Coronary artery (tissue), 2 donors: ENCODE measurements around the gene ALS2CL.

ENCODE experiments used
- DNase-seq: peaks from one replicate; pipeline ENCODE4 v3.0.0-alpha.2; 2017; ENCODE audit warnings: low spot score
- H3K27ac ChIP-seq, 2 donors: fragments of 200-600 bp; sonication (generic); one replicate each; pipeline ENCODE4 v1.5.1; 2016 to 2019
- H3K4me3 ChIP-seq: fragments of 200-600 bp; sonication (generic); 2 replicates; pipeline ENCODE4 v1.5.1; 2016; ENCODE audit warnings: mild to moderate bottlenecking, moderate library complexity
- CTCF ChIP-seq: fragments of 200-600 bp; sonication (generic); IDR thresholded peaks from one replicate; pipeline ENCODE4 v1.5.1; 2019; ENCODE audit warnings: antibody characterized with exemption

Gene ALS2CL

GRCh38 chr3:46670000-46670890, 23.2 kb downstream of the ALS2CL start:
- Histone ChIP-seq H3K4me3 (no peak overlapping the region), H3K27ac (no peak overlapping the region)
- DNase-seq: peak; percentile 64
- TF ChIP-seq CTCF: no peak

DNA sequence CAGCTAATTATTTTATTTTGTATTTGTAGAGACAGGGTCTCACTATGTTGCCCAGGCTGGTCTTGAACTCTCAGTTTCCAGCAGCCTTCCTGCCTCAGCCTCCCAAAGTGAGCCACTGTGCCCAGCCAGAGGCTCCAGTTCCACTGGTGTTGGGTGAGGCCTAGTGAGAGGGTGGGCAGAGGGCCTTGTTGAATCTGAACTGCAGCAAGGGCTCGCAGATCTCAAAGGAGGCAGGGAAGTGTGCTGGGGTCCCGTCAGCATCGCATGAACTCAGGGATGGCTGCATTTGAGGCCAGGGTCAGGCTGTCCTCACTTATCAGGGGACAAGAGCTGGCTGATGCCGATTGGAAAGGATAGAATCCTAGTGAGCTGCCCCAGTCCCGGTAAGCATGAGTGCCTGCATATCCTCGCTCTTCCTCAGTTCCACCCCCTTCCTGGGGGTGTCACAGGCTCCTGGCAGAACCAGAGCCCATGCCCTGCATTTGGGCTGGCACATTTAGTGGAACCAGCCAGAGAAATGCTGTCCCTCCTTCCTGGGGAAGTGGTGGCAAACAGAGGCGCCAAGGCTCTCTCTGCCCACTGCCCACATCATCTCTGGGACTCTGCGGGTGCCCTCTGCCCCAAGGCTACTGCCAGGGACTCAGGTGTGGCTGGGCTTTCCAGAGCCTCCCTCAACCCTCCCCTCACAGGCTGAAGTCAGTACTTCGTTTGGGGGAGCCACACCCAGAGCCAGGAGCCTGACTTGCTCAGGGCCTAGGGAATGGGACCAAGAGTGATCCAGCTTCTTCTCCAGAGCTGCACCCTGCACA, 24.1 kb downstream of the ALS2CL start:
- no peak for TF ChIP-seq CTCF
- peak; percentile 52 for DNase-seq
- no peak overlapping the region for H3K27ac ChIP-seq
- H3K4me3 ChIP-seq: no peak overlapping the region

GRCh38 chr3:46668591-46668990, 24.9 kb downstream of the ALS2CL start:
- no peak for TF ChIP-seq CTCF
- DNase-seq: peak; percentile 67
- H3K27ac ChIP-seq: no peak overlapping the region
- H3K4me3 ChIP-seq: no peak overlapping the region

DNA sequence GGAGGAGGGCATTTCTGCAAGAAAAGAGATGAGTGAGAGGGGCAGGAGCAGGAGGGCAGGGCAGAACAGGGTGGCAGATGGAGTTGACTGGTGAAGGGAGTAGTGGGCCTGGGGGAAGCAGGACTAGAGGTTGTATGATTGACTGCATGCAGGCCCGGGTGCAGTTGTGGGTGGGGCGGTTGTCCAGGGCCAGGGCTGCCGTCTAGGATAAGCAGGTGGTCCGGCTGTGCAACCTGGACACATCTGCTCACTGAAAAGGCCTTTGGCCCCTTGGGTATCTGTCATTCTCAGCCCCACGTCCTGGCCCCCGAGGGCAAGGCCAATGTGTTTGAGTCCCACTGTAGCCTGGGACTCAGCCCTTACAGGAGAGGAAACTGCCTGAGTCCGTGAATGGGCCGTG, 25.4 kb downstream of the ALS2CL start:
- Histone ChIP-seq H3K4me3 (no peak overlapping the region), H3K27ac (no peak overlapping the region)
- TF ChIP-seq CTCF: no peak
- no peak for DNase-seq

DNA sequence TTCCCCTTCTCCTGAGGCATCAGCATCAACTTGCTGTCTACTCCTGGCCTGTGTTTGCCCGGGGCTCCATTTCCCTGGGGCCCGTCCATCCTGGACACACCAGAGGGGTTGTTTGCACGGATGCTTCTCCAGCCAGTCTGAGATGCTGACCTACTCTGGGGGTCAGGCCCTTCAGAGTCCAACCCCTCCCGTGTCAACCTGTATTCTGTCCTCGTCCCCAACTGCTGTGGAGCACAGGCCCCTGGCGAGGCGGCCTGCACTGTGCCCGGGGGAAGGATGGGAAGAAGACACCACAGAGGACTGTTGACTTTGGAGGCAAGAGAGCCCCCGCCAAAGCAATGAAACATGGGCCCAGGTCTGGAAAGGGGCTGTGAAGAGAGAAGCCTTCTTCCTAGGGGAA, 25.8 kb downstream of the ALS2CL start:
- DNase-seq: peak; percentile 58
- H3K4me3 ChIP-seq: no peak overlapping the region
- no peak overlapping the region for H3K27ac ChIP-seq
- no peak for TF ChIP-seq CTCF

DNA sequence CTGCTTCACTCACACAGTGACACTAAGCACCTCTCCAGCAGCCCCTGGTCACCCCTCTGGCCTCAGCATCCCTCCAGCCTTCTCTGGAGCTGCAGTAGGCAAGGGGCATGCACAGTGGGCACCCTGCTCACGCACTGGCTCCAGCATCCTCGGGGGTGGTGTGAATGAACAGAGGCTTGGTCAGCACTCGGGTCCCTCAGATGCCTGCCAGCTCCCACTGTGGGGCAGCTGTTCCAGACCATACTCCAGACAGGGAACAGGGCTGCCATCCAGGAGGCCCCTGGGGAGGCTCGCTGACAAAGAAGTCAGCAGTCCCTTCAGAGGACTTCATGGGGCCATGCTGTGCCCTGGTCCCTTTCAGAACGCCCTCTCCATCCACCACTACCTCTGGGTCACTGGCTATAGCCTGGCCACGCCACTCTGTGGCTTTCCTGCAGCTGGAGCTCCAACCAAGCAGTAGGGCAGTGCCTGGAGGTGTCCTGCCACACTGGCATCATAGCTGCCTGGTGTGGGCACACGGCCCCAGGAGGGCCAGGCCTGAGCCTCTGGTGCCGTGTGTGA, 26.3 kb downstream of the ALS2CL start:
- Histone ChIP-seq H3K27ac (no peak overlapping the region), H3K4me3 (no peak overlapping the region)
- TF ChIP-seq CTCF: no peak
- DNase-seq: peak; percentile 68
